ENCODE measurements around the gene REC8.

REC8 gene

GRCh38 chr14:24131549-24131966 lies 40.3 kb upstream of the REC8 start:
- Histone ChIP-seq H3K4me3 (no peak overlapping the region), H3K4me1 (peaks cover 0 to 15% (median 6%) of the 10 kb centered on the region in 4 donors), H3K27me3 (no peaks in the 10 kb centered on the region), H3K9me3 (no peaks in the 10 kb centered on the region), H3K36me3 (peaks cover 0 to 6% (median 0%) of the 10 kb centered on the region in 3 donors), H3K27ac (no peak overlapping the region)
- intact Hi-C loops (cut with DNase I; ENCODE audit: low total_unique reads): no loop called here
- no peak for TF ChIP-seq CTCF (IDR thresholded peaks at IDR 0.05)
- no peak for DNase-seq

GRCh38 chr14:24132061-24132685 lies 39.7 kb upstream of the REC8 start:
- intact Hi-C loops (cut with DNase I; ENCODE audit: low total_unique reads): no loop called here
- no peak overlapping the region for H3K27ac ChIP-seq
- peak in 1 of 2 donors; percentile 61 for DNase-seq

GRCh38 chr14:24132976-24133375 lies 38.9 kb upstream of the REC8 start:
- Histone ChIP-seq H3K9me3 (no peaks in the 10 kb centered on the region), H3K4me1 (peaks cover 0 to 29% (median 15%) of the 10 kb centered on the region in 4 donors), H3K36me3 (peaks cover 4 to 13% (median 7%) of the 10 kb centered on the region in 3 donors), H3K27me3 (no peaks in the 10 kb centered on the region), H3K27ac (no peak overlapping the region), H3K4me3 (no peak overlapping the region)
- DNase-seq: no peak
- intact Hi-C loops (cut with DNase I; ENCODE audit: low total_unique reads): no loop called here
- no peak for TF ChIP-seq CTCF (IDR thresholded peaks at IDR 0.05)

More at GRCh38 chr14:24132061-24132685, 39.7 kb upstream of the REC8 start:
- Histone ChIP-seq H3K9me3 (no peaks in the 10 kb centered on the region), H3K4me1 (peaks cover 0 to 21% (median 12%) of the 10 kb centered on the region in 4 donors), H3K27me3 (no peaks in the 10 kb centered on the region), H3K4me3 (no peak overlapping the region), H3K36me3 (peaks cover 0 to 6% (median 0%) of the 10 kb centered on the region in 3 donors)
- no peak for TF ChIP-seq CTCF (IDR thresholded peaks at IDR 0.05)

GRCh38 chr14:24133735-24134134 lies 38.1 kb upstream of the REC8 start:
- Histone ChIP-seq H3K9me3 (no peaks in the 10 kb centered on the region), H3K4me3 (no peak overlapping the region), H3K27ac (no peak overlapping the region), H3K27me3 (no peaks in the 10 kb centered on the region), H3K36me3 (peaks cover 8 to 21% (median 15%) of the 10 kb centered on the region in 3 donors), H3K4me1 (peaks cover 0 to 29% (median 15%) of the 10 kb centered on the region in 4 donors)
- intact Hi-C loops (cut with DNase I; ENCODE audit: low total_unique reads): no loop called here
- TF ChIP-seq CTCF (IDR thresholded peaks at IDR 0.05): no peak
- DNase-seq: no peak

- Histone ChIP-seq H3K4me3 (peak overlapping the region; percentile 87 to 98), H3K27me3 (no peaks in the 10 kb centered on the region), H3K9me3 (no peaks in the 10 kb centered on the region), H3K27ac (peak overlapping the region; percentile 86 to 94), H3K4me1 (peaks cover 0 to 47% (median 30%) of the 10 kb centered on the region in 4 donors), H3K36me3 (peaks cover 12 to 30% (median 24%) of the 10 kb centered on the region in 3 donors)
- no peak for TF ChIP-seq CTCF (IDR thresholded peaks at IDR 0.05)
- intact Hi-C loops (cut with DNase I; ENCODE audit: low total_unique reads): no loop called here
- no peak for DNase-seq
These were observed 36.4 kb upstream of the REC8 start for GRCh38 chr14:24135584-24135833.

Data from tibial artery (tissue), 4 donors.